Stomach (tissue), 4 donors: Measurements from ENCODE around the gene DNER.

ENCODE experiments used
- CTCF ChIP-seq, 7 experiments: fragments of 450-650 bp in 4 of 7; fragments of 200-600 bp in 3 of 7; sonication (generic) in 3 of 7; IDR thresholded peaks; one replicate each; pipeline ENCODE4 v1.5.1; 2016 to 2019; ENCODE audit warnings: antibody characterized with exemption in 7 of 7, control low read depth in 2 of 7, mild to moderate bottlenecking in 1 of 7
- EP300 ChIP-seq: sonication (generic); formaldehyde crosslinking; IDR thresholded peaks from one replicate; pipeline ENCODE4 v1.6.1; 2017; ENCODE audit warnings: antibody characterized with exemption
- POLR2A ChIP-seq, 4 donors: fragments of 450-650 bp; IDR thresholded peaks; one replicate each; pipeline ENCODE4 v1.6.1; 2016; ENCODE audit warnings: antibody characterized with exemption in 4 of 4, control low read depth in 2 of 4, mild to moderate bottlenecking in 1 of 4, moderate library complexity in 1 of 4
- POLR2AphosphoS5 ChIP-seq, 3 donors: sonication (generic); formaldehyde crosslinking; IDR thresholded peaks; one replicate each; pipeline ENCODE4 v1.6.1; 2016; ENCODE audit warnings: antibody characterized with exemption in 3 of 3

- TF ChIP-seq CTCF (IDR thresholded peaks at IDR 0.05) (no peak), POLR2A (IDR thresholded peaks at IDR 0.05) (no peak), POLR2AphosphoS5 (IDR thresholded peaks at IDR 0.05) (peak in 1 of 3 donors; percentile 12), EP300 (no peak)
These were observed 238.6 kb downstream of the DNER start for GRCh38 chr2:229475778-229476177.
